Psoas muscle (tissue), 8 donors: ENCODE data around the gene TAS1R1. TPM values are rescaled to one million over a fixed set of nuclear protein-coding genes. Genes with fewer than 3 reads are reported as not detected.

Experiments used
- ATAC-seq, 4 donors: fragments of 200-7000 bp; cut with Tn5 transposase; one replicate each; pipeline ENCODE4 v1.9.1; 2020; ENCODE audit warnings: moderate library complexity in 3 of 4, mild to moderate bottlenecking in 2 of 4
- DNase-seq, 2 donors: peaks; one replicate each; pipeline ENCODE4 v3.0.0-alpha.2; 2020
- H3K27ac ChIP-seq: fragments of 200-600 bp; one replicate; pipeline ENCODE4 v1.8.0; 2022
- H3K27me3 ChIP-seq, 3 donors: fragments of 200-600 bp in 1 of 3; one replicate each; pipeline versions ENCODE4 v1.6.1 to v1.8.0; 2013 to 2022; ENCODE audit warnings: low read length in 2 of 3, mild to moderate bottlenecking in 2 of 3, moderate library complexity in 1 of 3; ENCODE audit not compliant: insufficient read depth in 3 of 3
- H3K36me3 ChIP-seq, 2 donors: fragments of 200-600 bp in 1 of 2; one replicate each; pipeline versions ENCODE4 v1.6.1 to v1.8.0; 2013 to 2022; ENCODE audit warnings: low read depth in 1 of 2, mild to moderate bottlenecking in 1 of 2, moderate library complexity in 1 of 2; ENCODE audit not compliant: insufficient read depth in 1 of 2
- H3K4me1 ChIP-seq: fragments of 200-600 bp; one replicate; pipeline ENCODE4 v1.8.0; 2022
- H3K4me3 ChIP-seq: fragments of 200-600 bp; one replicate; pipeline ENCODE4 v1.8.0; 2022; ENCODE audit warnings: mild to moderate bottlenecking
- H3K9me3 ChIP-seq: fragments of 200-600 bp; one replicate; pipeline ENCODE4 v1.8.0; 2022
- CTCF ChIP-seq: fragments of 200-600 bp; IDR thresholded peaks from one replicate; pipeline ENCODE4 v1.8.0; 2022; ENCODE audit warnings: antibody characterized with exemption
- whole genome bisulfite sequencing, 3 donors: extraction: QIAGEN DNeasy Blood & Tissue Kit; methylation state at CpG; one replicate each; pipeline versions ENCODE4 v1.1.6 to v1.1.7; 2013; 5-methylcytosine and 5-hydroxymethylcytosine counted together
- intact Hi-C, 2 donors: fragments of 100-400 bp; cut with DNase I; formaldehyde crosslinking; loops; one replicate each; pipeline versions ENCODE4 v1.11.0 to v1.14.2; 2022
- polyA plus RNA-seq, 3 donors: library from polyadenylated mRNA; stranded (reverse); fragments of 200-250 nt; gene quantifications; one replicate each; pipeline ENCODE4 v1.2.3, GENCODE V29; 2013
- total RNA-seq, 4 donors: library from RNA; stranded (reverse); fragmentation: NEBNext Ultra II Directional in 2 of 4; extraction: Animal tissue kit (Norgen Biotek cat#: 25700) in 2 of 4; gene quantifications; one replicate each; pipeline versions ENCODE4 v1.2.1 to v1.2.4, GENCODE V29; 2021 to 2023
- donor health status: healthy with polysubstance abuse.
- donor health status: DM: no; HTN: no; CAD: no; lungs with moderate emphysema.
- donor health status: Bipolar disorder and iron deficiency.
- donor health status: healthy.
- donor health status: DM: yes; HTN: yes; CAD: no.
- donor health status: DM: no; HTN: no; CAD: no.
- donor health status: DM: no; HTN: no; CAD: no.
- donor health status: DM: yes; HTN: yes; CAD: no.

TAS1R1 gene
- total and polyA plus RNA-seq, 7 donors = 0.04 to 0.16 TPM; not detected in 5

GRCh38 chr1:6612641-6613360 lies 57.7 kb downstream of the TAS1R1 start:
- peaks cover 0 to 12% of the 10 kb centered on the region in 2 donors for H3K36me3 ChIP-seq
- peak overlapping the region; percentile 98 for H3K27ac ChIP-seq
- peak; percentile 57 to 68 (median 63) for ATAC-seq
- WGBS, 3 donors = 0 to 1% (median 0%) methylated on average over 44 to 67 of the region's 67 CpGs
- peak; percentile 61 to 82 for DNase-seq
- TF ChIP-seq CTCF = no peak
- intact Hi-C loops = loop anchor here in 1 of 2 donors (1.0 kb wide), 1 partner anchor 10 kb away; the partner anchor contains the start of gene KLHL21
- no peaks in the 10 kb centered on the region for H3K27me3 ChIP-seq
- H3K4me3 ChIP-seq = peak overlapping the region; percentile 82
- H3K9me3 ChIP-seq = no peaks in the 10 kb centered on the region
- H3K4me1 ChIP-seq = peaks cover 29% of the 10 kb centered on the region

GRCh38 chr1:6613361-6614018 lies 58.4 kb downstream of the TAS1R1 start, which contains the start of gene PHF13:
Gene PHF13 (plus strand): TSS chr1:6613731. CDS start chr1:6614067, 336 bp downstream.
- TF ChIP-seq CTCF = no peak
- H3K9me3 ChIP-seq = no peaks in the 10 kb centered on the region
- H3K4me1 ChIP-seq = peaks cover 23% of the 10 kb centered on the region
- 0 to 1% (median 0%) methylated on average over 21 to 84 of the region's 84 CpGs for WGBS, 3 donors
- no peaks in the 10 kb centered on the region for H3K27me3 ChIP-seq
- peak; percentile 100 for DNase-seq
- intact Hi-C loops = loop anchor here in 1 of 2 donors (1.0 kb wide), 1 partner anchor 11 kb away; the partner anchor contains the start of gene KLHL21
- peak within 1 kb of the TSS; percentile 82 for H3K4me3 ChIP-seq
- peaks cover 0 to 18% of the 10 kb centered on the region in 2 donors for H3K36me3 ChIP-seq
- H3K27ac ChIP-seq = peak within 1 kb of the TSS; percentile 98
- ATAC-seq = peak; percentile 91 to 98 (median 92)

- TF ChIP-seq CTCF = no peak
- Histone ChIP-seq H3K9me3 (no peaks in the 10 kb centered on the region), H3K36me3 (peaks cover 0 to 20% of the 10 kb centered on the region in 2 donors), H3K27me3 (no peaks in the 10 kb centered on the region), H3K27ac (peak overlapping the region; percentile 98), H3K4me1 (peaks cover 20% of the 10 kb centered on the region), H3K4me3 (peak overlapping the region; percentile 82)
- ATAC-seq (peak in 2 of 4 donors; percentile 8 to 12), DNase-seq (peak; percentile 69 to 70)
- intact Hi-C loops = no loop called here
- WGBS, 3 donors = 1 to 2% (median 1%) methylated on average over 35 to 115 of the region's 117 CpGs
Measured at GRCh38 chr1:6614019-6614928, 59.2 kb downstream of the TAS1R1 start.

- H3K9me3 ChIP-seq = no peaks in the 10 kb centered on the region
- peak in 1 of 2 donors; percentile 21 for DNase-seq
- no peak for TF ChIP-seq CTCF
- H3K27ac ChIP-seq = peak overlapping the region; percentile 98
- peaks cover 0 to 29% of the 10 kb centered on the region in 2 donors for H3K36me3 ChIP-seq
- H3K4me3 ChIP-seq = peak overlapping the region; percentile 82
- ATAC-seq = no peak
- WGBS, 3 donors = 2 to 4% (median 4%) methylated on average over 57 to 81 of the region's 82 CpGs
- peaks cover 12% of the 10 kb centered on the region for H3K4me1 ChIP-seq
- H3K27me3 ChIP-seq = no peaks in the 10 kb centered on the region
- intact Hi-C loops = no loop called here
Measured at GRCh38 chr1:6614929-6615785, 60.0 kb downstream of the TAS1R1 start.
